ENCODE measurements around the gene OR51S1.
"Not testable (repeated sequence)": the region's sequence is repeated elsewhere in the genome, so short reads cannot be mapped to it uniquely, and the experiment has no call there.

OR51S1 gene

DNA sequence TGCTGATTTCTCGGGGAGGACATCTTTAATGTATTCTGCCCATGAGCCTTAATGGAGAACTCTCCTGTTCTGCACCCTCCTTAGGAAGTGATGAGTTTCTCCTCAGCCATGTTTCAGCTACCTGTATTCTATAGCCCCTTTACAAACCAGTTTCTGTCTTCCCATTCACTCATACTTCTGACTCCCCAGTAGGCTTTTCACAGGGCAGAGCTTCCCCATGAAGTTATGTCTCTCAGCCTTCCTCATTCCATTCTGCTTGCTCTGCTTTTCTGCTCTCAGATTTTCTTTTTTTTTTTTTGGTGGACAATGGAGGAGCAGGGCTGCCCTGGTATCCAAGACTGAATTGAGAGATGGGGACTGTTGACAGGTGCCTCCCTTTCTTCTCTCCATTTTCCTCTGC lies 40.5 kb downstream of the OR51S1 start:
- DNase-seq (ENCODE audit: low spot score) = no peak

DNA sequence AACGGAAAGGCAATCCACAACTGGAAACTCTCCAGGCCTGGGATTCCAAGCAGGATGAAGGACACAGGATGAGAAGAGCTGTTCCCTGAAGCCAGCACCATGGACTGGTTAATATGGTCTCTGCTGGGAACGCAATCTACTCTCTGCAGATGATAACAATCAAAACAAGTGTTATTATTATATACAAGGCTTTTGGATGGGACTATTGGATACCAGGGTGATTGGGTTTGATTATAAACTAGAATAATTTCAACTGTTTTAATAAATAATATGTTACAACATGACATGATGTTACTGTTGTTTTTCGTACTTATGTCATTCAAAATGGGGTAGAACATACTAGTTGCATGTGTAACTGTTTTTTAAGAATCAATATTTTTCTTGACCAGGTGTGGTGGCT lies 44.7 kb downstream of the OR51S1 start, which contains the start of gene OR52R1:
TSS of gene OR52R1 (minus strand) at position 101 of the 400 bp plus-strand sequence. CDS start at position 101, 0 bp downstream.
- no peak for DNase-seq (ENCODE audit: low spot score)

DNA sequence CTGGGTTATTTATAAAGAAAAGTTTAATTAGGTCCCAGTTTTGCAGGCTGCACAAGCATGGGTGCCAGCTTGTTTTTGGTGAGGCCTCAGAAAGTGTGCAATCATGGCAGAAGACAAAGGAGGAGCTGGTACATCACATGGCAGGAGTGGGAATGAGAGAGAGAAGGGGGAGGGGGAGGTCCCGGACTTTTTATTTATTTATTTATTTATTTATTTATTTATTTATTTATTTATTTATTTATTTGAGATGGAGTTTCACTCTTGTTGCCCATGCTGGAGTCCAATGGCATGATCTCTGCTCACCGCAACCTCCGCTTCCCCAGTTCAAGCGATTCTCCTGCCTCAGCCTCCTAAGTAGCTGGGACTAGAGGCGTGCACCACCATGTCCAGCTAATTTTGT lies 47.7 kb downstream of the OR51S1 start:
- not testable (repeated sequence) for DNase-seq (ENCODE audit: low spot score)

DNA sequence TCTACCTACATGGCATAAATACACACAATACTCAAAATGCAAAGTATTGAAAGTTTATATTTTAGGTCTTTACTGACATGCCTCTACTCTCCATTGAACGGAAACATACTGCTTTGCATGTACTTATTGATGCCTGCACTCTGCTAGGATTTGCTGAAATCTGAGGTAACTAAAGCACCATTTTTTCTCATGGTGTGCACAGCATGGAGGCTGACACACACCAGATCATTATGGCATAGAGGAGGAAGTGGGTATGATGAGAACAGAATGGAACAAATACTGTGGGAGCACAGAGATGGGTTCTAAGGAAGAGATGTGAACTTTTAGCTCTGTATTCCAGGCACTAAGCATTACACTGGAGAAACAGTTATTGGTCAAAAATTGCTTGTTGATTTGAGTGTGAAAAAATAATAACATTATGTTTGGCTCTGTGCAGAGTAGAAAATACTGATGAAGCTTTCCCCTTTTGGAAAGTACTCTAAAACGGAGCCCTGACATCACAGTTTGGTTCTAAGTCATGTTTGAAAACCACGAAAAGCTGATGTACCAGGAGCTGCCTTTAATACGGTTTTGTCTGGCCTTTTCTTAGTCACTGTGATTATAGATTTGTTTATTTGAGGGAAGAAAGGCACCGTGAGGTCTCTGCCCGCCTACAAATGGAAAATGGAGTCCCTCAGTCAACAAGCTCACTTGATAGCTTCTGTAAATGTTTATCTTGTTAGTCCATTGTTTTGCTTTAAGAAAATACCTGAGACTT lies 50.4 kb downstream of the OR51S1 start:
- DNase-seq (ENCODE audit: low spot score) = no peak

Measured in AG08395 (cell line).